GM21423 (cell line): ENCODE data around the gene UHRF2.
"Not testable (repeated sequence)": the region's sequence is repeated elsewhere in the genome, so short reads cannot be mapped to it uniquely, and the experiment has no call there.

Experiments used
- ATAC-seq: cut with Tn5 transposase; IDR thresholded peaks from one replicate; pipeline ENCODE4 v1.9.1; 2021; ENCODE audit warnings: mild to moderate bottlenecking, moderate library complexity; ENCODE audit not compliant: unreplicated experiment

Gene UHRF2

GRCh38 chr9:6412487-6413364 is at the start of gene UHRF2:
TSS of gene UHRF2 (plus strand) at chr9:6413199. CDS start at chr9:6413491, 292 bp downstream.
- peak; percentile 85 for ATAC-seq

GRCh38 chr9:6367128-6367890 is 45.7 kb upstream of the UHRF2 start:
- no peak for ATAC-seq

- no peak for ATAC-seq
These were observed 44.2 kb upstream of the UHRF2 start for GRCh38 chr9:6368831-6369230.

- ATAC-seq: not testable (repeated sequence)
These were observed 31.5 kb upstream of the UHRF2 start for GRCh38 chr9:6381477-6382012.

- ATAC-seq: no peak
These were observed 30.3 kb upstream of the UHRF2 start for GRCh38 chr9:6382681-6383080.

- ATAC-seq: no peak
These were observed 29.3 kb upstream of the UHRF2 start for GRCh38 chr9:6383551-6384225.

- no peak for ATAC-seq
These were observed 28.3 kb upstream of the UHRF2 start for GRCh38 chr9:6384732-6385131.

GRCh38 chr9:6399071-6399470 is 13.9 kb upstream of the UHRF2 start:
- no peak for ATAC-seq

- ATAC-seq: no peak
These were observed 7.6 kb upstream of the UHRF2 start for GRCh38 chr9:6405371-6405770.

- no peak for ATAC-seq
These were observed 5.2 kb upstream of the UHRF2 start for GRCh38 chr9:6407778-6408177.

- no peak for ATAC-seq
These were observed 4.7 kb upstream of the UHRF2 start for GRCh38 chr9:6408320-6408719.

GRCh38 chr9:6409811-6410210 is 3.2 kb upstream of the UHRF2 start:
- no peak for ATAC-seq

GRCh38 chr9:6410633-6411032 is 2.4 kb upstream of the UHRF2 start:
- no peak for ATAC-seq

- peak; percentile 17 for ATAC-seq
These were observed 607 bp downstream of the UHRF2 start for GRCh38 chr9:6413365-6414246.

- no peak for ATAC-seq
These were observed 1.2 kb downstream of the UHRF2 start for GRCh38 chr9:6414247-6414641.

GRCh38 chr9:6415266-6415665 is 2.3 kb downstream of the UHRF2 start:
- ATAC-seq: no peak

GRCh38 chr9:6417186-6417585 is 4.2 kb downstream of the UHRF2 start:
- no peak for ATAC-seq

GRCh38 chr9:6418764-6419163 is 5.8 kb downstream of the UHRF2 start:
- no peak for ATAC-seq

- no peak for ATAC-seq
These were observed 11.9 kb downstream of the UHRF2 start for GRCh38 chr9:6424940-6425339.

GRCh38 chr9:6426117-6426516 is 13.1 kb downstream of the UHRF2 start:
- no peak for ATAC-seq
